T-helper 22 cell (primary cell): Measurements from ENCODE around the gene DMKN.

ENCODE experiments used
- DNase-seq: peaks from one replicate; pipeline ENCODE4 v3.0.0-alpha.2; 2020; ENCODE audit warnings: low read depth

The DMKN gene, protein sequence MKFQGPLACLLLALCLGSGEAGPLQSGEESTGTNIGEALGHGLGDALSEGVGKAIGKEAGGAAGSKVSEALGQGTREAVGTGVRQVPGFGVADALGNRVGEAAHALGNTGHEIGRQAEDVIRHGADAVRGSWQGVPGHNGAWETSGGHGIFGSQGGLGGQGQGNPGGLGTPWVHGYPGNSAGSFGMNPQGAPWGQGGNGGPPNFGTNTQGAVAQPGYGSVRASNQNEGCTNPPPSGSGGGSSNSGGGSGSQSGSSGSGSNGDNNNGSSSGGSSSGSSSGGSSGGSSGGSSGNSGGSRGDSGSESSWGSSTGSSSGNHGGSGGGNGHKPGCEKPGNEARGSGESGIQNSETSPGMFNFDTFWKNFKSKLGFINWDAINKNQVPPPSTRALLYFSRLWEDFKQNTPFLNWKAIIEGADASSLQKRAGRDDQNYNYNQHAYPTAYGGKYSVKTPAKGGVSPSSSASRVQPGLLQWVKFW

GRCh38 chr19:35513628-35514281, at the start of gene DMKN:
DMKN (minus strand) TSS chr19:35513649; CDS start chr19:35513475, 174 bp downstream.
- no peak for DNase-seq

- DNase-seq: no peak
Measured at GRCh38 chr19:35562776-35563175, 49.3 kb upstream of the DMKN start.

DNA sequence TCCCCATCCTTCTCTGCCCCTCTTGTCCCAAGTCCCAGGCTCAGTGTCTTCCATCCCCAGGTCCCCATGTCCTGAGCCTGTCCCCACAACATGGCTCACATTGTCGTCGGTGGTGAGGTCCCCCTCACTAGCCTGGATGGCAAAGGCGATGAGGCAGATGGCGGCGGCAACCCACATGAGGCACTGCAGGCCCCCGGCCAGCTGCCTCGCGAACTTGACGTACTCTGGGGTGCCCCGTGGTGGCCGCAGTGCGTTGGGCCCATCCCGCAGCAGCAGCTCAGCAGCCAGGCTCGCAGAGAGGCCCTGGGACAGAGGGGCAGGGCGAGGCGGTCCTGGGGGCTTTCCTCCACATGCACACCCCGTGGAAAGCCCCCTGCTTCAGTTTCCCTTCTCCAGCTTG, 48.9 kb upstream of the DMKN start:
- DNase-seq: no peak

GRCh38 chr19:35561436-35561835, 48.0 kb upstream of the DMKN start:
- no peak for DNase-seq

DNA sequence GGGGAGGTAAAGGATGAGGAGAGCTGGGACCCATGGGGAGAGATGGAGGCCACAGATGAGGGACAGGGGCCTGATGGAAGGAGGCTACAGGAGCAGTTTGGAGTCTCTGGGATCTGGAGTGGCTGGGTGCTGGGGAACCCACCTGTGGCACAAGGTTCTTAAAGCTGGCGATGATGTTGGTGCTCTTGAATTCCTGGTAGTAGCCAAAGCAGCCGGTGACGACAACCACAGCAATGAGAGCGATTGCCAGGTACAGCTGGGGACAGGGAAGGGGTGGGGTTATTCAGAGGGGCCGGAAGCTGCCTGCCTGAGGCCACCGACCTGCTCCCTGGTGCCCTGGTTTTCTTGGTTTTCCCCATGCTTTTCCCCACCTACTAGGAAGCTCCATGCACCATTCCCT, 47.2 kb upstream of the DMKN start:
- DNase-seq: no peak

GRCh38 chr19:35560271-35560670, 46.8 kb upstream of the DMKN start:
- DNase-seq: no peak

GRCh38 chr19:35559781-35560180, 46.3 kb upstream of the DMKN start:
- no peak for DNase-seq

- DNase-seq: no peak
Measured at GRCh38 chr19:35559281-35559659, 45.8 kb upstream of the DMKN start.

GRCh38 chr19:35558400-35559280, 45.2 kb upstream of the DMKN start:
- DNase-seq: no peak

GRCh38 chr19:35557539-35558399, 44.3 kb upstream of the DMKN start:
- peak; percentile 29 for DNase-seq

GRCh38 chr19:35556846-35557538, 43.5 kb upstream of the DMKN start:
- DNase-seq: no peak

DNA sequence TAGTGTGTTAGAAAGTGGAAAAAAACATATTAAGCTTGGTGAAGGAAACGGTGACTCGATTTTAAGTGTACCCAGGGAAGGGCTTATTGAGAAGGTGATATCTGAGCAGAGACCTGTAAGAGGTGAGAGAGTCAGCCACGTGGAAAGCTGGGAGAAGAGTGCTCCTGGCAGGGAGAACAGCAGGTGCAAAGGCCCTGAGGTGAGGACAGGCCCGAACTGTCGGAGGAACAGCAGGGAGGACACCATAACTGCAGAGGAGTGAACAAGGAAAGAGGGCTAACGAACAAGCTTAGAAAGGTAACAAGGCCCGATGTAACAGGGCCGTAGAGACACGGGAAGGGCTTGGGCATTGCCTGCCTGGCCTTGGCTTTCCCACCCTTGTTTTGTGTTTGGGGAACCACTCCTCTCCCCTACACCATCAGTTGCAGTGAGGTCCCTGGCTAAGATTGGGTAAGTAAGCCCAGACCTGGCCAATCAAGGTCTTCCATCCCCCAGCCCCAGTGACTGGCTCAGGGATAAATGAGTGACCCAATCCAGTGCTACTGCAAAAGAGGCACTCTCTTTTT, 42.7 kb upstream of the DMKN start:
- DNase-seq: no peak

DNA sequence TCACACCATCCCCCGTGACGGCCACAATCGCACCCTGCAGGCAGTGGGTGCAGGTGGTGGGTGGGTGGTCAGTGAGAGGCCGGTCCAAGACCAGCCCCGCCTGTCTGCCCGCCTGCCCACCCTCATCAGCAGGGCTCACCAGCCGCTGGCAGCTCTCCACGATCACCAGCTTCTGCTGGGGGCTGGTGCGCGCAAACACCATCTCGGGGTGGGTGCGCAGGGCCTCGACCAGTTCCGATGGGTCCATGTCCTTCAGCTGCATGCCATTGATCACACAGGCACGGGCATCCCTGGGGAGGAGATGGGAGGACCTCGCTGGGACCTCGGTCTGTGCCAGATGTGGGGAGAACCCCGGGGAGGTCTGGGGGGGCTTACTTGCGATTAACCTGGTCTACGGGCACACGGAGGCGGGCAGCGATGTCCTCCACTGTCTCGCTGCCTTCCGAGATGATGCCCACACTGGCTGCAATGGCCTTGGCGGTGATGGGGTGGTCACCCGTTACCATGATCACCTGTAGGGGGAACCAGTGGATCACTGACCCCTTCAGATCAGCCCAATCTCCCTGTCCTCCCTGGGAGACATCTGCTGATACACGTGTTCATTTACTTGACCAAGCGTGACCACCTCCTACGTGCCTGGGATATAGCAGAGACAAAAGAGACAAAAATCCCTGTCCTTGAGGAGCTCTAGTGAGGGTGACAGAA, 42.0 kb upstream of the DMKN start:
- no peak for DNase-seq

GRCh38 chr19:35554076-35554475, 40.6 kb upstream of the DMKN start:
- no peak for DNase-seq

DNA sequence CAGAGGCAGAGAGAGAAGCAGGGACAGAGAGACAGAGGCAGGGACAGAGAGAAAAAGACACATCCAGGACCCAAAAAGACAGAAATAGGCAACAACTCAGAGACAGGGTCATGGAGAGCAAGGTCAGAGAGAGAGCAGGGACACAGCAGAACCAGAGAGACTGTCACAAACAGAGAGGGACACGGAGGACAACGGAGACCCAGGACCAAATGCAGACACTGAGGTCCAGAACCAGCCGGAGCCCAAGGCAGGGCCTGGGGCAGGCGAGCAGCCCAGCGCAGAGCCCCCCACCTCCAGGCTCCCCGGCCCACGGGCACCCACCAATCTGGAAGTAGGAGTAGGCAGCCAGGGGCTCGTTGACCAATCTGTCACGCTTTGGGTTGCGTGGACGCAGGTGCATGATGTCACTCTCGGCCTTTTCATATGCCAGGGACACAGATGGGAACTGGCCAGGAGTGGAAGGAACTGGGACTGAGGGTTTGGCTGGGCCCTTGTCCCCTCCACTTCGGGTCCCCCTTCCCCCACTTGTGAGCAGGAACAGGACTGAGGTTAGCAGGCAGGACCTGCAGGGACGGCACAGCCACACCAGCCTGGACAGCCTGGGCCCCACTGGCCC, 40.0 kb upstream of the DMKN start:
- DNase-seq: no peak

GRCh38 chr19:35552534-35553384, 39.3 kb upstream of the DMKN start:
- no peak for DNase-seq

GRCh38 chr19:35551091-35551810, 37.8 kb upstream of the DMKN start:
- no peak for DNase-seq
